WERI-Rb-1 (cell line): ENCODE results near the gene CA7.

Experiments
- DNase-seq: peaks from one replicate; pipeline ENCODE4 v3.0.0-alpha.2; 2020
- H3K27ac ChIP-seq: fragments of 250-450 bp; sonication (Bioruptor Pico); 2 replicates; pipeline ENCODE4 v1.5.1; 2020; ENCODE audit warnings: mild to moderate bottlenecking, moderate library complexity
- H3K27me3 ChIP-seq: fragments of 250-450 bp; sonication (Bioruptor Pico); 2 replicates; pipeline ENCODE4 v1.5.1; 2021; ENCODE audit warnings: mild to moderate bottlenecking, low read depth, moderate library complexity; ENCODE audit not compliant: insufficient read depth, severe bottlenecking
- H3K36me3 ChIP-seq: fragments of 250-450 bp; sonication (Bioruptor Pico); 2 replicates; pipeline ENCODE4 v1.5.1; 2020; ENCODE audit warnings: mild to moderate bottlenecking, moderate library complexity
- H3K4me3 ChIP-seq: 2 replicates; pipeline ENCODE4 v1.5.1; 2011; ENCODE audit warnings: low read depth, mild to moderate bottlenecking, control low read depth, low read length
- H3K9me3 ChIP-seq: fragments of 250-450 bp; sonication (Bioruptor Pico); 2 replicates; pipeline ENCODE4 v1.5.1; 2021; ENCODE audit warnings: mild to moderate bottlenecking, moderate library complexity; ENCODE audit not compliant: severe bottlenecking
- CTCF ChIP-seq: IDR thresholded peaks from 2 replicates; pipeline ENCODE4 v1.5.1; 2011; ENCODE audit warnings: low read depth, mild to moderate bottlenecking, control low read depth, inconsistent platforms, low read length

The CA7 gene

DNA sequence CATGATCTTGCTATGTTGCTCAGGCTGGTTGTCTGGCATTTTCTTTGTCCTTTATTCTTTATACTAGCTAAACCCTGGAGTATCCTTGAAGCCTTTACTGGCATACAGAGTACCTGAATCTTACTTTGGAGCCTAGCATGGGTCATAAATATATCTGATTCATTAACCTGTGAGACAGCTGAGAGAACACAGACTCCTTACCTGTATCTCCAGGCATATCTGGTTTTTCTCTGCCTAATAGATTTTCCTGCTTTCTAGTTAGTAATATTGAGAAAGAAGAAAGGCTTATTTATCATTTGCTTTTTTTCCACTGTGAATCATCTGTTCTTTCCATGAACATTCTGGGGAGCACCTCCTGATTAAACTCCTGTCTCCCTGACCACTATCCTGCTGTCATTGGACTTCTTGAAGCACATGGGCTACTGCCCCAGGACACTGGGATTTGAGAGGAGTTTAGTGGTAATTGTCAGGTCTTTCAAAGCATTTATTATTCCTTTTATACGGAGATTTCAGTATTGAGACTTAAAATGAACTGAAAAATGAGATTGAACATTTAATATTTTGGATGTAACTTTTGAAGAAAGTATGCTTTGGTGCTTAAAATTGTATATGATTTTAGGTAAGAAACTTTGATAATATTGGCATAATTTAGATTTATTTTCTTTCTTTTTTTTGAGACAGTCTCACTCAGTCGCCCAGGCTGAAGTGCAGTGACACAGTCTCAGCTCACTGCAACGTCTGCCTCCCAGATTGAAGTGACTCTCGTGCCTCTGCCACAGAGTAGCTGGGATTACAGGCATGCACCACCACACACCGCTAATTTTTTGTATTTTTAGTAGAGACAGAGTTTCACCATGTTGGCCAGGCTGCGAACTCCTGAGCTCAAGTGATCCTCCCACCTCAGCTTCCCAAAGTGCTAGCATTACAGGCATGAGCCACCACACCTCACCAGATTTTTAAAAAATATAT is 44.7 kb downstream of the CA7 start:
- Histone ChIP-seq H3K4me3 (no peak overlapping the region), H3K9me3 (no peaks in the 10 kb centered on the region), H3K27me3 (no peaks in the 10 kb centered on the region), H3K36me3 (peaks cover 29% of the 10 kb centered on the region), H3K27ac (no peak overlapping the region)
- TF ChIP-seq CTCF = no peak
- DNase-seq = no peak

DNA sequence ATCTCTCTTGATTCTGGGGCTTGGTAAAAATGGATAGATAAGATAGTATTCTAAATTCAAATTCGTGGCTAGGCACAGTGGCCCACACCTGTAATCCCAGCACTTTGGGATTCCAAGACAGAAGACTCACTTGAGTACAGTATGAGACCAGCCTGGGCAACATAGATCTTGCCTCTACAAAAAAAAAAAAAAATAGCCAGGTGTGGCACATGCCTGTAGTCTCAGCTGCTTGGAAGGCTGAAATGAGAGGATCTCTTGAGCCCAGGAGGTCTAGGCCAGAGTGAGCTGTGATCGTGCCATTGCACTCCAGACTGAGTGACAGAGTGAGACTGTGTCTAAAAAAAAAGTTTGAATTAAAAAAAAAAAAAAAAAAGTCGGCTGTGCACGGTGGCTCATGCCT is 45.4 kb downstream of the CA7 start:
- no peaks in the 10 kb centered on the region for H3K27me3 ChIP-seq
- TF ChIP-seq CTCF = no peak
- H3K9me3 ChIP-seq = no peaks in the 10 kb centered on the region
- H3K36me3 ChIP-seq = peaks cover 24% of the 10 kb centered on the region
- no peak overlapping the region for H3K27ac ChIP-seq
- DNase-seq = no peak
- H3K4me3 ChIP-seq = no peak overlapping the region

DNA sequence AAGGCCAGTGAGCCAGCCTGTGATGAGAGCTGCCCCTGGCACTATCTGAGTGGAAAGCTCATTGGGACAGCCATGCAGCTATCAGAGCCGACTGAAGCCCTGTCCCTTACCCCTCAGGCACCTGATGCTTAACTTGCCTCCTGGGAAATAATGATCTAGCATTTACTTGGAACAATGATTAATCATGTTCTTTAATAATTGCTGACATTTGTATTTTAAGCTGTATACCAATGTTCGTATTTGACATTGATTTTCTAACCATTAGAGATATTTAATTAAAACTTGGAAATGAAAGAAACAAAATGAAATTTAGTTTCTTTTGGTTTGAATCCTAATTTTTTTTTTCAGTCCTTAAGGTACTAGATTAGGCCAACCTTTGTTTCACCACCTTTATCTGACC is 46.6 kb downstream of the CA7 start:
- no peak overlapping the region for H3K4me3 ChIP-seq
- no peaks in the 10 kb centered on the region for H3K27me3 ChIP-seq
- no peaks in the 10 kb centered on the region for H3K9me3 ChIP-seq
- DNase-seq = no peak
- TF ChIP-seq CTCF = no peak
- H3K27ac ChIP-seq = no peak overlapping the region
- peaks cover 12% of the 10 kb centered on the region for H3K36me3 ChIP-seq

- no peak overlapping the region for H3K4me3 ChIP-seq
- H3K27ac ChIP-seq = no peak overlapping the region
- H3K27me3 ChIP-seq = no peaks in the 10 kb centered on the region
- no peaks in the 10 kb centered on the region for H3K9me3 ChIP-seq
- DNase-seq = no peak
- TF ChIP-seq CTCF = no peak
- H3K36me3 ChIP-seq = peaks cover 7% of the 10 kb centered on the region
These were observed 47.1 kb downstream of the CA7 start for GRCh38 chr16:66891360-66891759.

DNA sequence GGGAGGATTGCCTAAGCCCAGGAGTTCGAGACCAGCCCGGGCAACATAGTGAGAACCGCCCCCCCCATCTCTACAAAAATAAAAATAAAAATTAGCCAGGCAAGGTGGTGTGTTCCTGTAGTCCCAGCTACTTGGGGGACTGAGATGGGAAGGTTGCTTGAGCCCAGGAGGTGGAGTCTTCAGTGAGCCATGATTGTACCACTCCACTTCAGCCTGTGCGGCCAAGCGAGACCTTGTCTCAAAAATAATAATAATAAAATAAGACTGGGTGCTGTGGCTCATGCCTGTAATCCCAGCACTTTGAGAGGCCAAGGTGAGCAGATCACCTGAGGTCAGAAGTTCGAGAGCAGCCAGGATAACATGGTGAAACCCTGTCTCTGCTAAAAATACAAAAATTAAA is 47.6 kb downstream of the CA7 start:
- no peak overlapping the region for H3K27ac ChIP-seq
- no peak for TF ChIP-seq CTCF
- H3K4me3 ChIP-seq = no peak overlapping the region
- no peak for DNase-seq
- no peaks in the 10 kb centered on the region for H3K27me3 ChIP-seq
- no peaks in the 10 kb centered on the region for H3K9me3 ChIP-seq
- peaks cover 7% of the 10 kb centered on the region for H3K36me3 ChIP-seq
